HUDEP-2 (cell line): ENCODE data around the gene ZFP30.
"Not testable (repeated sequence)": the region's sequence is repeated elsewhere in the genome, so short reads cannot be mapped to it uniquely, and the experiment has no call there.

Experiments
- DNase-seq, 76 experiments: peaks; one replicate each; lab custom pipeline; 2025; ENCODE audit not compliant: unreplicated experiment in 76 of 76; lab: John Stamatoyannopoulos, UW

Gene ZFP30

DNA sequence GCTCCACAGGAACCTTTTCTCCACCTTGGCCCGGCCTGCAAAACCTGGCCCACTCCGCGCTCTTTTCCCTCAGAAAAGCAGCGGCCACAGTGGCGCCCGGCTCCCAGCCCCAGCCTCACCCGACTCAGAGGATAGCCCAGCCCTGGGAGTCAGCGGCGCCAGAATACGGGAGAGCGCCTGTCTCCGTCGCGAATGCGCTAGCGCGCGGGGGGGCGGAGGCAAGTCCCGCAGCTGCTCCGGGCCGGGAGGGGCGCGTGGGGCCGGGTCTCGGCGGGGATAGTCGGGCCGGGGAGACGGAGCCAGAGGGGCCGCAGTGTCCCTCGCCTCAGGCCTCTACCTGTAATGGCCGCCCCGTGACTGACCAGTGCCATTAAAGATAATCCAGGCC, at the start of gene ZFP30:
Gene ZFP30 (minus strand): TSS at position 165 of the 388 bp plus-strand sequence. CDS start 7,643 bp downstream, outside the sequence.
- DNase-seq: peak in 2 of 76 experiments; percentile 0 to 5

DNA sequence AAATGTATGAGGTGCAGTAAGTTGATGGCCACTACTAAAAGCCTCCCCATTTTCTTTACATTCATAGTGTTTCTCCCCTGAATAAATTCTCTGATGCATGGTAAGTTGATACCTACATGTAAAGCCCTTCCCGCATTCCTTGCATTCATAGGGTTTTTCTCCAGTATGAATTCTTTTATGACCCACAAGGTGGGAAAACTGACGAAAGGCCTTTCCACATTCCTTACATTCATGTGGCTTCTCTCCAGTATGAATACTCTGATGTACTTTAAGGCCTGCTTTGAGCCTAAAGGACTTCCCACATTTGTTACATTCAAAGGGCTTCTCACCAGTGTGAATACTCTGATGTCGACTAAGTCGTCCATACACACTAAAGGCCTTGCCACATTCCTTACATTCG, 43.8 kb upstream of the ZFP30 start:
- no peak for DNase-seq

DNA sequence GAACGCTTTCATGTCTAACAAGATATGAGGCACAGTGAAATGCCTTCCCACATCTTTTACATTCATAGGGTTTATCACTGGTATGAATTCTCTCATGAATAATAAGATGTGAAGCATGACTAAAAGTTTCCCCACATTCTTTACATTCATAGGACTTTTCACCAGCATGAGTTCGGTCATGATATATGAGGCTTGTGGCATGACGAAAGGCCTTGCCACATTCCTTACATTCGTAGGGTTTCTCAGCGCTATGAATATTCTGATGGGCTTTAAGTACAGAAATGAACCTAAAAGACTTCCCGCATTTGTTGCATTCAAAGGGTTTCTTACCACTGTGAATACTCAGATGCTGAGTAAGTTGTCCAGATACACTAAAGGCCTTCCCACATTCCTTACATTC, 43.0 kb upstream of the ZFP30 start:
- no peak for DNase-seq

DNA sequence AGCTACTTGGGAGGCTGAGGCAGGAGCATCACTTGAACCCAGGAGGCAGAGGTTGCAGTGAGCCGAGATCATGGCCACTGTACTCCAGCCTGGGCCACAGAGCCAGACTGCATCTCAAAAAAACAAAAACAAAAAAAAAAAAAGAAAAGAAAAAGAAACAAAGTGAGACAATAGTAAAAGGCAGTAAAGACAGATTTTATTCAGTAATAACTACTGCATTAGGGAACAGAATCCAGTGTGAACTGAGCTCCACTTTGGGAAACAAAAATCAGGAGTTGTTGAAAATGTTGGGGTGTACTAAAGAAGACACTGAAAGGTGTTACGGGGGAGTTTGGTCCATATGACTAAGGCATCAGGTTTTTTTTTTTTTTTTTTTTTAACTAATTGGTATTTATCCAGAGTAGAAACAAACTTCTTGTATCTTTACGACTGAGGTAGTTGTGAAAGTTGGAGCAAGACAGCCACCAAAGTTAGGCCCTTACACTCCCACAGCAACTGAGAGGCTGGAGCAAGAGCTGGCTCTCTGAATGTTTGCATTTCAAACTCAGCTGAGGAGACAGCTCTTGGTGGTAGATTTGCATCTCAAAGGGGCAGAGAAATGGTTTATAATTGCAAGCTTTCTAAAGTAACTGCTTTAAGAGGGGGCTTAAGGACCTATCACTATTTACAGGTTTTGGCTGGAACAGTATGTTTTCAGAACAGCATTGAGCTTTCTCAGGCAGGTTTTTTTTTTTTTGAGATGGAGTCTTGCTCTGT, 40.1 kb upstream of the ZFP30 start:
- DNase-seq: no peak

DNA sequence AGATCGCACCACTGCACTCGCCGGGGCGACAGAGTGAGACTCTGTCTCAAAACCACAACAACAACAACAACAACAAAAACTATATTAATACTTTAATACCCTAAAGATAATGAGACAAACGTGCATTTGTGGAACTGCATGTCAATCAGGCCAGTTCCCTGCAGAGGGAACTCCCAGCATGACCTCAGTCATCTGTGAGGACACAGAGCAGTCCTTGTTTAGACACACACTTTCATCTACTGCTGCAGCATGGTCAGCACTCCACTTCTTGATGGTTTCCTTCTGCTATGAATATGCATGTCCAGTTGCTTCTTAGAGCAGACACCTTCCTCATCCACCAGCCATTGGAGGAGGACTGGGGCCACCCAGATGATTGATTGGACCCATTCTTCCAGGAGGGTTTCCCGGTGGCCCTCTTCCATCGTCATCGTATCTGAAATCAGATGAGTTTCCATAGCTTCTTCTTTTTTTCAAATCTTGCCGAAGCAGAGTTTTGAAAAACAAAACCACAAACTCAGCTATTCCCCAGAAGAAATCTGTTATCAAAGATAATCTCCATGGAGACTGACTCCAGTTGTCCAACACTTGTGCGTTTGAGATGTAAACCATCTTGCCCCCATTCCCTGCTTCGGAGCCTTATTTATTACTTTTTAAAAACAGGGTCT, 37.8 kb upstream of the ZFP30 start:
- DNase-seq: no peak

DNA sequence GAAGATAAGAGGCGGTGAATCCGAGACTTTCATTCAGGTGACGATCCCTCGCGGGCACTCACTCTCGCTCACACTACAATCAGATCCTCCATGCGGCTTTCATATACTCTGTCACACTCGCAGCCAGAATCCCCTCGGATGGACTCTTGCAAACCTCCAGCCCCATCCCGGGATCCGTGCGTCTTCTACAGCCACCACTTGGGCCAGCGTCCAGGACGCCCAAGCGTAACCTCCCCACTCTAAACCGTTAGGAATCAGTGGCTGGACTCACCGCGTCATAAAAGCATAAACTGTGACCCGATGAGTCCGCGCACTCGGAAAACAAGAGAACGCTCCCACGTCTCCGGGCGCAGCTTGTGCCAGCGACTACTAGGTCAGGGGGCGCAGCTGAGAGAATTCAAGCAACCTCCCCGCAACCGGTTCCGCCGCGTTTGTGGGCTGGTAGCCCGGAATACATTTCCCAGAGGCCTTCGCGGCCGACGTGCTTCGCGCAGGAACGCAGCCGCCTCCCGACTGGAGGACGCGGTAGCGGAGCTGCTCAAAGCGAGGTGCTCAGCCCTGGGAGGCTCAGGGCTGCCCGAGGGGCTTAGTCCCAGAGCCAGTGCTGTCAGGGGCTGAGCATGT, 36.7 kb upstream of the ZFP30 start:
- no peak for DNase-seq

DNA sequence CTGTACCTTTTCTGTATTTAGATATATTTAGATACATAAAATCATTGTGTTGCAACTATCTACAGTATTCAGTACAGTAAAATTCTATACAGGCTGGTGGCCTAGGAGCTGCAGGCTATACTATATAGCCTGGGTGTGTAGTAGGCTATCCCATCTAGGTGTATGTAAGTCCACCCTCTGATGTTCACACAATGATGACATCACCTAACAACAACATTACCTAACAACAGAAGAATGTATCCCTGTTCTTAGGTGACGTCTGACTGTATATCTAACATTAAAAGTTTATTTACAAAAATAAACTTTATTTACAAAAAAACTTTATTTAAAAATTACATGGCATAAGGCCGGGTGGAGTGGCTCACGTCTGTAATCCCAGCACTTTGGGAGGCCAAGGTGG, 28.3 kb upstream of the ZFP30 start:
- DNase-seq: no peak

DNA sequence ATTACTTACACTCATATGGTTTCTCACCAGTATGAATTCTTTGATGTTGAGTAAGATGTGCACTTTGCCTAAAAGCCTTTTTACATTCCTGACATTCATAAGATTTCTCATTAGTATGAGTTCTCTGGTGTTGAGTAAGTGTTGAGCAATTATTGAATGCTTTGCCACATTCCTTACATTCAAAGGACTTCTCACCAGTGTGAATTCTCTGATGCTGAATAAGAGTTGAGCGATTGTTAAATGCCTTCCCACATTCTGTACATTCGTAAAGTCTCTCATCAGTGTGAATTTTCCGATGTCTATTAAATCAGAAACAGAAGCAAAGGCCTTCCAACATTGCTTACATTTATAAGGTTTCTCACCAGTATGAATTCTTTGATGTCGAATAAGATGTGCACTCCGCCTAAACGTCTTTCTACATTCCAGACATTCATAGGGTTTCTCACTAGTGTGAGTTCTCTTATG, 14.2 kb upstream of the ZFP30 start:
- DNase-seq: no peak

DNA sequence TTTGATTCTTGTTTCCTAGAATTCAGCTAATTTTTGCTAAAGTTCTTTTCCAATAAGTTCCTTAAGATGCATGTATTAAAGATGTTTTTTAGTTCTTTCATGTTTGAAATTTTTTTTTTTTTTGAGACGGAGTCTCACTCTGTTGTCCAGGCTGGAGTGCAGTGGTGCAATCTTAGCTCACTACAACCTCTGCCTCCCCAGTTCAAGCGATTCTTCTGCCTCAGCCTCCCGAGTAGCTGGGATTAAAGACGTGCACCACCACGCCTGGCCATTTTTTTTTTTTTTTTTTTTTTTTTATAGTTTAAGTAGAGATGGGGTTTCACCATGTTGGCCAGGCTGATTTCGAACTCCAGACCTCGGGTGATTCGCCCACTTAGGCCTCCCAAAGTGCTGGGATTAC, 1.9 kb upstream of the ZFP30 start:
- DNase-seq: not testable (repeated sequence)

DNA sequence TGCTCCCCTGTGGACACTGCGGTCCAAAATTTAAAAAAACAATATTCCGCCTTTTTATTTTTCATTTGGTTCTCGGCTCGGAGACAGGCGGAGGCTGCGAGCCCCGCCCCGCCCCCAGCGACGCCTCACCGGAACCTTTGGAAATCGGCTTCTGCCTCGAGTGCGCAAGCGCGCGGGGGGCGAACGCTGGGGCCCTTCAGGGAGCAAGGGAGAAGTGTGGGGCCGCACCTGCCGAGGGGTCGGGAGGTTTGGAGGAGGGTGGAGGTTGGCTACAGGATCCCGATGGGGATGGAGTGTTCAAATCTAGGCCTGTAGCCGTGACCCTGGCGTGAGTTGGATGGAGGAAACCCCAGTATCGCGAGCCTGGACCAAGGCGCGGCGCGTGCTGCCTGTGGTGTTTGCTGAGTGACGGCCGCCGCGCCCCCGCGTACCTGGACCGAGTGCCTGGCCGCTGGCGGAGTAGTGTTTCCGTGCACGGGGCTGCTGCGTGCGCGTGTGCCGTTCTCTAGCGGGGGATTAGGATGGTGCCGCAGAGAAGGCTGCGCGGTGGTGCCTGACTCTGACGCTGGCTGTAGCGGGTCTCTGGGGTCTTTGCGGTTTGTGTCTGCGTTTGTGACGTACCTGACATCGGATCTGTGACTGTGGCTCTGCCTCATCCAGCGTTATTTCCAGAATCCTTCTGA, 565 bp upstream of the ZFP30 start:
- DNase-seq: peak in 8 of 76 experiments; percentile 5 to 32 (median 17)

DNA sequence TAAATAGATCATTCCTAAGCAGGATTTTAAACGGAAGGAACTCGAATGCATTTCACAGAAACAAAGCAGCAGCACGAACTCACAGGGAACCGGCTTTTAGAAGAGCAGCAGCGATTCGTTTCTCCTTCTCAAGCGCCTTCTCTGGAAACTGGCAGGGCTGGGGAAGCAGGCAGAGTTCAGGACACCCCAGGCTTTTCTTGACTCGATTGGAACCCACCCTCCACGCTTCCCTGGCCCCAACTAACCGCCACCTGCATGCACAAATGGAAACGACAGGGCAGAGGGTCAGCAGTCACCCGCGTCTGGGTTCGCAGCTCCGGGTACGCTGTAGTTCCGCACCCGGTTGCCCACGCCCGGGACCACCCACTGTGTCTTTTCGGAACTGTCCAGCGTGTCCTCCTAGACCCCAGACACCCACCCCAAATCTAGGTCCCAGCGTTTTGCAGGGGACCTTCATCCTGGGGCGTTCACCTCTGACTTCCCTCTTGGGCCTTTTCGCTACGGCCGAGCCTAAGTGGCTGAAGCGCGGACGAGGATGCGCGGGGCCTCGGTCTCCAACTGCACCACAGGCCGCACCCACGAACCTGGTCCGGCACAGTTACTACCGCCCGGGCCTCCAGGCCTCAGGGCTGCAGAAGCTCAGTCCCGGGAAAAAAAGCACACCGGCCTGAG, 500 bp downstream of the ZFP30 start:
- DNase-seq: peak in 1 of 76 experiments; percentile 5

DNA sequence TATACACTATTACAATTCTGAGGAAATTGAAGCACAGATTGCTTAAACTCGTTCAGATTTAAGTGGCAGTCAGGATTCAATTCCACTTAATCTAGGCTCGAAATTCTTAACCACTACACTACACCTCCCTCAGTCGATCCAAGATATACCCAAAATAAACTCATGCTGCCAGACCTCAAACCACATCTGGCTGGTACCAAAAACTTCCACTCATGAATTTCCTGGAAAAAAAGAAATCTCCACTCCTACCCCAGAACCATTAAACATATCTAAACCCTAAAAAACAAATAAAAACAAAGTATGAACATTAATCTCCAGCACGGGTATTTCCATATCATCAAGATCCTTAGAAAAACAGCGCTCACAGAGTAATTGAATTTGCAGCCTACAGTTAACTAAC, 1.1 kb downstream of the ZFP30 start:
- no peak for DNase-seq

DNA sequence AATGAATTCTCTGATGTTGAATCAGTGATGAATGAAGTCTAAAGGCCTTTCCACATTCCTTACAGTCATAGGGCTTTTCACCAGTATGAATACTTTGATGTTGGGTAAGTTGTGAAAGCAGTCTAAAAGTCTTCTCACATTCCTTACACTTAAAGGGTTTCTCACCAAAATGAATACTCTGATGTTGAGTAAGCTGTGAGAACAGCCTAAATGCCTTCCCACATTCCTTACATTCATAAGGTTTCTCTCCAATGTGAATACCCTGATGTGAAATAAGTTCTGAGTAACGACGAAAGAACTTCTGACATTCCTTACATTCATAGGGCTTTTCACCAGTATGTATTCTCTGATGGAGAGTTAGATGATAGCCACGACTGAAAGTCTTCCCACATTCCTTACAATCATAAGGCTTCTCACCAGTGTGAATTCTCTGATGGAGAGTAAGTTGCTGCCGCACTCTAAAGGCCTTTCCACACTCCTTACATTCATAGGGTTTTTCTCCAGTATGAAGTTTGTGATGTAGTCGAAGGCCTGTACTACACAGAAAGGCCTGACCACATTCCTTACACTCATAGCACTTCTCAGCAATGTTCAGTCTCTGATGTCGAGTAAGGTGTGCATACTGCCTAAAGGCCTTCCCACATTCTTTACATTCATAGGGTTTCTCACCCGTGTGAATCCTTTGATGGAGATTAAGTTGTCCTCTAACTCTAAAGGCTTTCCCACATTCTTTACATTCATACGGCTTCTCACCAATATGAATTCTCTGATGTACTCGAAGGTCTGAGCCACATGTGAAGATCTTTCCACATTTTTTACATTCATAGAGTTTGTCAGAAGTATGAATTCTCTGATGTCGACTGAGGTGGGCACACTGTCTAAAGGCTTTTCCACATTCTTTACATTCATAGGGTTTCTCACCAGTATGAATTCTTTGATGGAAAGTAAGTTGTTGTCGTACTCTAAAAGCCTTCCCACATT, 19.9 kb downstream of the ZFP30 start:
- no peak for DNase-seq

DNA sequence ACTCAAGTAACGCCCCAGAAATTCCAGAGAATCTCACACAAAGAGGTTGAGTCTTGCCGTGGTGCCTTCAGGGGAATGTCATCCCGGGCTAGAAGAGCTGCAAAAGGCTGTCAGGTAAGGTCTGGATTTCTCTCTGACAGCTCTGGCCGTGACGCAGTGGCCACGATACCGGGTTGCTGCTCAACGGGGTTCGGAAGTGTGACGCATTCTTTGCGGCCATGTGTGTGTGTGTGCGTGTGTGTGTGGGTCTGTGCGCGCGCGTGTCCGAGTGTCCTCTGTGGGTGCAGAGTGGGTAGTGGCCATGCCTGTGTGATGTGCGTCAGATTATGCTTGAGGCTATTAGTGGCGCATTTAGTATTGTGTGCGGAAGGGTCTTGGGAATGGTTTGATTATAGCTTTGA, 60.3 kb downstream of the ZFP30 start:
- peak in 25 of 76 experiments; percentile 14 to 90 (median 37) for DNase-seq

DNA sequence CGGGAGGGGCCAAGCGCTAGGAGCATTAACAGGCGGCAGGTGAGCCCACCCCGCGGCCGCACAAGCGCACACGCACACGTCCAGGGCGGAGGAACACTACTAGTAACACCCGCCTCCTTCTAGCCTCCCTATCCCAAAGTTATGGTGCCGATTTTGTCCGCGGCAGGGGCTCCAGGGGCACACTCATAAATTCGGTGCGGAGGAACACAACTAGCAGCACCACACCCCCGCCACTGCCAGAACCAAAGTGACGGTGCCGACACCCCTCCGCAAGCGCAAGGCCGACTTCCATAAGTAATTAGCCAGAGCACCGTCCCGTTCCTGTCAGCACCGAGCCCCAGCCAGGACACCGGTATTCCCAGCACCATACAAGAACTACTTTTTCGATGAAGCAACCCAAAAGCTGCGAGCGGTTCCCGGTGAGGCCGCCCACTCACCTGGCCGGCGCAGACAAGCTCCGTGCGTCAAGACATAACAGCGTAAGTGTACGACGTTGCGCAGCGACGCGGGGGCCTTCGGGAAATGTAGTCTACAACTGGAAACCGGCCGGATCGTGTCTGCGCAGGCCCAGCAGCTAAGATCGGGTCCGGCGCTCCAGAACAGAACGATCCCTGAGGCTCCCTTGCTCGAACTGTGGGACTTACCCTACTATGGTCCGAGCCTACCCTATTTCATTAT, 60.8 kb downstream of the ZFP30 start, which contains the start of the genes ZNF540 and ZNF571:
Gene ZNF540 (plus strand): TSS at position 573 of the 678 bp plus-strand sequence. CDS start 3,572 bp downstream, outside the sequence.
Gene ZNF571 (minus strand): TSS at position 489 of the 678 bp plus-strand sequence. CDS start 8,116 bp downstream, outside the sequence.
- DNase-seq: peak in 74 of 76 experiments; percentile 14 to 94 (median 84)

DNA sequence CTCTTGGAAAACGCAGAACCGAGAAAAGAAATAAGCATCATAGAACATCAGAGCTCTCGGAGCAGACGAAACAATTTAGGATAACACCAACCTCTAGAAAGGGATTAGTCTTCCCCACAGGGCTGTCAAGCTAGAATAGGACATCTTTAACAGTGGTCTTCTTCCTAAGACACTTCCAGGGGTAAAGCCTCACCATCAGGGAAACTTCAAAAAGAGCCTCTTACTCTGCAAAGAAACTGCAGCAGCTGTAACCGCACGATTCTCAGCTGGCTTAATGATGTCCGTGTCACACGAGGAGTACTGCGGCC, 61.3 kb downstream of the ZFP30 start:
- DNase-seq: peak in 1 of 76 experiments; percentile 48

DNA sequence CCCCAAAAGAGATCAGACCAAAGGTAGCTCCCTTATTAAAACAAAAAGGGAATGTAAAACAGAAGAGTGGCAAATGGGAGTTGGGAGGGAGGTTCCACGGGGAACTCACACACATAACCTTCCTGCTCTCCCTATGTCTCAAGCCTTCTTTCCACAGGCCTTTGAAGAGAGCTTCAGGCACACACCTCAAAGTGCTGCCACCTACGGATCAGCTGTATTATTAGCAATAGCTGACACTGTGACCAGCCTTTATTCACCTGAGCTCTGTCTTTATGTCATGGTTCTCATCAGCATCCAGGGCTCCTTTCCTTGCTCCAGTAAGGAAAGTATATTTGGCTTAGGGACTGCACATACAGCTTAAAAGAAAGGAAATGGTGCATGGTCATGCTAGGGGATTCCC, 71.9 kb downstream of the ZFP30 start:
- DNase-seq: no peak

DNA sequence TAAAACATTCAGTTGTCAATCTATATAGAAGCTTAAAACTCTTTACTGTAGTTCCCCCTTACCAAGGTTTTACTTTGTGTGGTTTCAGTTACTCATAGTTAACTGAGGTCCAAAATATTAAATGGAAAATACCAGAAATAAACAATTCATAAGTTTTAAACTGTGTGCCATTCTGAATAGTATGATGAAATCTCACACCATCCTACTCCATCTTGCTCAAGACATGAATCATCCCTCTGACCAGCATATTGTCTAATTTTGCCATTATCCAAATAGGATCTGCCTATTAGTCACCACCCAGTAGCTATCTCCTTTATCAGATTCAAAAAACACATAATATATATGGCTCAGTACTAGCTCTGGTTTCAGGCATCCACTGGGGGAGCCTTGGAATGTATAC, 83.1 kb downstream of the ZFP30 start:
- DNase-seq: no peak

DNA sequence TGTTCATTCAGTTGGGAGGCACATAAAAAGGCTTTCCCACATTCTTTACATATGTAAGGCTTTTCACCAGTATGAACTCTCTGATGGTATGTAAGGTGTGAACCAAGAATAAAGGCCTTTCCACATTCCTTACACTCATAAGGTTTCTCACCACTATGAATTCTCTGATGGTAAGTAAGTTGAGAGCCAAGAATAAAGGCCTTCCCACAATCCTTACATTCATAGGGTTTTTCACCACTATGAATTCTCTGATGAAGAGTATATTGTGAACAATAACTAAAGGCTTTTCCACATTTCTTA, 89.9 kb downstream of the ZFP30 start:
- DNase-seq: no peak
